RPMI7951 (cell line): ENCODE measurements around the gene BCAP31. TPM values are rescaled to one million over a fixed set of nuclear protein-coding genes. Genes with fewer than 3 reads are reported as not detected.

ENCODE experiments used
- DNase-seq: peaks from one replicate; pipeline ENCODE4 v3.0.0-alpha.2; 2012; ENCODE audit warnings: low read depth
- total RNA-seq: library from RNA; depleted of rRNA; stranded (reverse); fragments of >200 nt; shearing (Covaris generic); gene quantifications from 2 replicates; pipeline ENCODE4 v1.2.3, GENCODE V29; 2014; rRNA removed

BCAP31 gene
- total RNA-seq, 1 experiment from 2014 or later, result 128 TPM

GRCh38 chrX:153650959-153651358 lies 73.2 kb downstream of the BCAP31 start:
- no peak for DNase-seq

Other genes starting within 250 kb of the BCAP31 start
- gene BGN, start 229.4 kb downstream of the BCAP31 start, total RNA-seq, result 6.6 and 6.8 TPM in 2 replicates
- not detected in 2 replicates for gene ATP2B3, start 206.7 kb downstream of the BCAP31 start, total RNA-seq
- gene CCNQ, start 125.2 kb downstream of the BCAP31 start, total RNA-seq, result 27.2 and 28.1 TPM in 2 replicates
- gene DUSP9, start 77.2 kb downstream of the BCAP31 start, total RNA-seq, result 0.20 TPM in 1 of 2 replicates, not detected in the other
- not detected in 2 replicates for gene PNCK, start 50.6 kb downstream of the BCAP31 start, total RNA-seq
- 4.7 and 5.2 TPM in 2 replicates for gene SLC6A8, start 36.5 kb downstream of the BCAP31 start, total RNA-seq
- gene ABCD1, start 469 bp upstream of the BCAP31 start, total RNA-seq, result 7.0 and 9.8 TPM in 2 replicates
- gene PLXNB3, start 39.9 kb upstream of the BCAP31 start, total RNA-seq, result 2.0 and 3.8 TPM in 2 replicates
- 0.12 and 1.1 TPM in 2 replicates for gene SRPK3, start 56.7 kb upstream of the BCAP31 start, total RNA-seq
- gene IDH3G, start 70.0 kb upstream of the BCAP31 start, total RNA-seq, result 67.7 and 69.4 TPM in 2 replicates
- 203 and 247 TPM in 2 replicates for gene SSR4, start 70.3 kb upstream of the BCAP31 start, total RNA-seq
- 0.12 and 0.68 TPM in 2 replicates for gene PDZD4, start 106.2 kb upstream of the BCAP31 start, total RNA-seq
- gene L1CAM, start 161.8 kb upstream of the BCAP31 start, total RNA-seq, result 49.5 and 58.9 TPM in 2 replicates
- 0.20 TPM in 1 of 2 replicates, not detected in the other for gene AVPR2, start 180.3 kb upstream of the BCAP31 start, total RNA-seq
- 0.29 and 1.9 TPM in 2 replicates for gene ARHGAP4, start 201.9 kb upstream of the BCAP31 start, total RNA-seq
- 96.4 and 136 TPM in 2 replicates for gene NAA10, start 210.7 kb upstream of the BCAP31 start, total RNA-seq
- 1.7 and 1.9 TPM in 2 replicates for gene RENBP, start 220.3 kb upstream of the BCAP31 start, total RNA-seq
- gene HCFC1, start 247.4 kb upstream of the BCAP31 start, total RNA-seq, result 21.6 and 23.6 TPM in 2 replicates
- gene TMEM187, start 248.4 kb upstream of the BCAP31 start, total RNA-seq, result 5.8 and 6.6 TPM in 2 replicates